Lung (tissue), 12 donors: ENCODE measurements around the gene NFIA. TPM values are rescaled to one million over a fixed set of nuclear protein-coding genes. Genes with fewer than 3 reads are reported as not detected.

Source experiments
- ATAC-seq: fragments of 200-7000 bp; cut with Tn5 transposase; one replicate; pipeline ENCODE4 v1.9.1; 2020; ENCODE audit warnings: moderate number of reproducible peaks; ENCODE audit not compliant: insufficient read depth, low FRiP score
- DNase-seq, 3 donors: peaks; one replicate each; pipeline ENCODE4 v3.0.0-alpha.2; 2013 to 2017
- H3K27ac ChIP-seq, 2 donors: one replicate each; pipeline ENCODE4 v1.5.1; 2013; ENCODE audit warnings: mild to moderate bottlenecking in 2 of 2, moderate library complexity in 2 of 2, control low read depth in 1 of 2, inconsistent platforms in 1 of 2, low read depth in 1 of 2, low read length in 1 of 2
- H3K27me3 ChIP-seq, 3 donors: one replicate each; pipeline ENCODE4 v1.5.1; 2013; ENCODE audit warnings: low read length in 2 of 3; ENCODE audit not compliant: control insufficient read depth in 3 of 3, insufficient read depth in 3 of 3
- H3K36me3 ChIP-seq, 4 donors: one replicate each; pipeline ENCODE4 v1.5.1; 2013; ENCODE audit warnings: low read length in 4 of 4, mild to moderate bottlenecking in 1 of 4, moderate library complexity in 1 of 4; ENCODE audit not compliant: control insufficient read depth in 4 of 4, insufficient read depth in 4 of 4
- H3K4me1 ChIP-seq, 5 donors: one replicate each; pipeline ENCODE4 v1.5.1; 2013; ENCODE audit warnings: low read length in 5 of 5, mild to moderate bottlenecking in 2 of 5, moderate library complexity in 1 of 5; ENCODE audit not compliant: control insufficient read depth in 5 of 5, insufficient read depth in 5 of 5
- H3K4me3 ChIP-seq: one replicate; pipeline ENCODE4 v1.5.1; 2013; ENCODE audit warnings: mild to moderate bottlenecking, control low read depth, moderate library complexity
- H3K9ac ChIP-seq, 2 donors: one replicate each; pipeline ENCODE4 v1.5.1; 2013; ENCODE audit warnings: low read length in 2 of 2, control low read depth in 1 of 2; ENCODE audit not compliant: insufficient read depth in 1 of 2
- H3K9me3 ChIP-seq, 4 donors: one replicate each; pipeline ENCODE4 v1.5.1; 2013; ENCODE audit warnings: low read length in 3 of 4, mild to moderate bottlenecking in 1 of 4, moderate library complexity in 1 of 4; ENCODE audit not compliant: control insufficient read depth in 4 of 4, insufficient read depth in 3 of 4
- WGBS, 2 donors: extraction: QIAGEN DNeasy Blood & Tissue Kit; methylation state at CpG; one replicate each; pipeline ENCODE4 v1.1.7; 2013; 5-methylcytosine and 5-hydroxymethylcytosine counted together
- polyA plus RNA-seq, 2 donors: library from polyadenylated mRNA; stranded (reverse); fragments of 200-250 nt; gene quantifications; one replicate each; pipeline ENCODE4 v1.2.1, GENCODE V29; 2013
- total RNA-seq, 2 donors: library from RNA; depleted of rRNA in 1 of 2; stranded (reverse); fragments of >200 nt in 1 of 2; gene quantifications; one replicate each; pipeline ENCODE4 v1.2.1, GENCODE V29; 2014 to 2021
- TF ChIP-seq, protein P1 (sequence below): IDR thresholded peaks from 2 replicates; pipeline ENCODE4 v1.5.1; 2012; ENCODE audit warnings: mild to moderate bottlenecking; ENCODE audit errors: control extremely low read depth, extremely low read depth
- donor health status: control.
- donor health status: control.
- donor health status: Bipolar disorder and iron deficiency.
- donor health status: healthy.
- donor health status: DM: yes; HTN: yes; CAD: no.

Gene NFIA
- total and polyA plus RNA-seq, 4 donors, result 3.0 to 63.4 (median 34.2) TPM

DNA sequence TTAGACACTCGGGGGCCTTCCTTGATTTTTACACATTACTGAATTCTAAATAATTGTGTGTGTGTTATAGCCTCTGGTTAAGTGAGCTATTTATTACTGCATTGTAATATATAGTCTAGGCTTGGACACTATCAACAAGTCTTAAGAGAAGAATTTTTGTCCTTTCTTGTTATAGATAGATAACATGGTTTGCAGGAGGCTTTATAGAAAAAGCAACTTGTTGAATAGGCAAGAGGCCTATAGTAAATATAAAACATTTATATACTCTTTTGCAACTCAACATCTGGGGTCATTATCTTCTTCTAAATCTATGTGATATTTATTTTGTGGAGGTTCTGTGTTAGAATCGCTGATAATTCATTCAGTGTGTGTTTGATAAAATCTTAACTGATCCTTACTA lies 293.8 kb downstream of the NFIA start:
- ATAC-seq, result no peak
- no peaks in the 10 kb centered on the region for H3K9me3 ChIP-seq
- TF ChIP-seq, protein P1, sequence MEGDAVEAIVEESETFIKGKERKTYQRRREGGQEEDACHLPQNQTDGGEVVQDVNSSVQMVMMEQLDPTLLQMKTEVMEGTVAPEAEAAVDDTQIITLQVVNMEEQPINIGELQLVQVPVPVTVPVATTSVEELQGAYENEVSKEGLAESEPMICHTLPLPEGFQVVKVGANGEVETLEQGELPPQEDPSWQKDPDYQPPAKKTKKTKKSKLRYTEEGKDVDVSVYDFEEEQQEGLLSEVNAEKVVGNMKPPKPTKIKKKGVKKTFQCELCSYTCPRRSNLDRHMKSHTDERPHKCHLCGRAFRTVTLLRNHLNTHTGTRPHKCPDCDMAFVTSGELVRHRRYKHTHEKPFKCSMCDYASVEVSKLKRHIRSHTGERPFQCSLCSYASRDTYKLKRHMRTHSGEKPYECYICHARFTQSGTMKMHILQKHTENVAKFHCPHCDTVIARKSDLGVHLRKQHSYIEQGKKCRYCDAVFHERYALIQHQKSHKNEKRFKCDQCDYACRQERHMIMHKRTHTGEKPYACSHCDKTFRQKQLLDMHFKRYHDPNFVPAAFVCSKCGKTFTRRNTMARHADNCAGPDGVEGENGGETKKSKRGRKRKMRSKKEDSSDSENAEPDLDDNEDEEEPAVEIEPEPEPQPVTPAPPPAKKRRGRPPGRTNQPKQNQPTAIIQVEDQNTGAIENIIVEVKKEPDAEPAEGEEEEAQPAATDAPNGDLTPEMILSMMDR, result no peak

DNA sequence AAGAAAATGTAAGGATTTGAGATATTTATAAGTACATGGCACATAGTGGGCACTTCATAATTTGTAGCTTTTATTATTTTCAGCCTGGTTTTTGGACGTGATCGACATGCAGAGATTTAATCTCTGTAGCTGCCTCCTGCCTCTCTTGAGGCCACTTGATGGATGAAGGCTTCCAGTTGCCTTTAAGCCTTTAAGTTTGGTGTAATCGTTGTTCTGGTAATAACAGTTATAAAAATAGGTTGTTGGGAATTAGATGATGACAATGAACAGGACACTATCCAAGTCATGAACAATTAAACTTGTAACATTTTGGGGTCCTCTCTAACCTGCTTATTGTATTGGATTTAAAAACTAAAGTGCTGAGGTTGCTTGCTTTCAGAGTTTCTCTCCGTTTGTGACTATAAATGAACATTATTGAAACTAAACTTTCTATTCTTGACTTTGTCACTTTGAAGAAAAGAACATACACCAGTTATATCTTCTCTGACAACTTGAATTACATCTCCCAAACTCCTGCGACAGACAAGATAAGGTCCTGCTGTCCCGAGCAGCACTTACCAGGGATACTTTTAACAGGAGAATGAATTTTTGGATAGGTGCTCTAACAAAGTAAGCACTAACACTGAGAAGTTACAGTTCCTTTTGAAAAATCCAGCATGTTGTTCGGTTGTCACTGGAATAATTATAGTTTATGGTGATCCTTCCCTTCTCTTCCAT lies 295.0 kb downstream of the NFIA start:
- Histone ChIP-seq H3K27ac (peak overlapping the region in 1 of 2 donors; percentile 74), H3K27me3 (no peaks in the 10 kb centered on the region), H3K9me3 (no peaks in the 10 kb centered on the region), H3K4me1 (peaks cover 0 to 16% (median 0%) of the 10 kb centered on the region in 5 donors), H3K9ac (no peak overlapping the region), H3K36me3 (peaks cover 0 to 6% (median 0%) of the 10 kb centered on the region in 4 donors), H3K4me3 (no peak overlapping the region)
- TF ChIP-seq, protein P1, result no peak
- 88% methylated on average over 7 of the region's 7 CpGs for WGBS, 2 donors
- no peak for DNase-seq
- ATAC-seq, result no peak

More for the DNA sequence above, 293.8 kb downstream of the NFIA start:
- peaks cover 0 to 9% (median 0%) of the 10 kb centered on the region in 5 donors for H3K4me1 ChIP-seq
- no peaks in the 10 kb centered on the region for H3K27me3 ChIP-seq
- DNase-seq, result no peak
- no peak overlapping the region for H3K9ac ChIP-seq
- peaks cover 0 to 11% (median 2%) of the 10 kb centered on the region in 4 donors for H3K36me3 ChIP-seq
- H3K4me3 ChIP-seq, result no peak overlapping the region
- 96 to 98% methylated on average over 2 of the region's 2 CpGs for WGBS, 2 donors
- H3K27ac ChIP-seq, result no peak overlapping the region

DNA sequence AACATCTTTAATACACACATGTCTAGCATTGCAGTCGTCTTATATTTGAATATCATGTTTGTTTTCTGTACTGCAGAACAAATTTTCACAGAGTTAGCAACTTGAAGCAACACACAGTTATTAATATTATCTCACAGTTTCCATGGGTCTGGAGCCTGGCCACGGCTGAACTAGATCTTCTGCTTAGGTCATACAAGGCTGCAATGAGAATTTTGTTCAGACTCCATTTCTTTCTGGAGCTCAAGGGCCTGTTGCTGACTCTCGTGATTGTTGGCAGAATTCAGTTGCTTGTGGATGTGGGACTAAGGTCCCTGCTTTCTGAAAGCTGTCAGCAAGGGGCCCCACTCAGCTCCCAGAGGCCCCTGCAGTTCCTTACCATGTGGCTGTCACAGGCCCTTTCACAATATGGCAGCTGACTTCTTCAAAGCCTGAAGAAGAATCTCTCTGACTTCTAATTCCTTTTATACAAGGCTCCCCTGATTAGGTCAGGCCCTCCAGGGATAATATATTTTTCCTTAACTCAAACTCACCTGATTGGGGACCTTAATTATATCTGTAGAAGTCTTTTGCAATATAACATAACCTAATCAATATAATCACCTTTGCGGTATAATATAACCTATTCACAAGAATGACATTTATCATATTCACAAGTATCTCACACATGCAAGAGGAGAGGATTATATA lies 296.3 kb downstream of the NFIA start:
- DNase-seq (no peak), ATAC-seq (no peak)
- Histone ChIP-seq H3K27me3 (no peaks in the 10 kb centered on the region), H3K9ac (no peak overlapping the region), H3K27ac (no peak overlapping the region), H3K4me1 (peaks cover 0 to 16% (median 0%) of the 10 kb centered on the region in 5 donors), H3K9me3 (no peaks in the 10 kb centered on the region), H3K36me3 (peaks cover 0 to 9% (median 4%) of the 10 kb centered on the region in 4 donors), H3K4me3 (no peak overlapping the region)
- WGBS, 2 donors, result 76 to 80% methylated on average over 4 of the region's 4 CpGs
- TF ChIP-seq, protein P1, result no peak
